ENCODE results near the gene CHML.

DNA sequence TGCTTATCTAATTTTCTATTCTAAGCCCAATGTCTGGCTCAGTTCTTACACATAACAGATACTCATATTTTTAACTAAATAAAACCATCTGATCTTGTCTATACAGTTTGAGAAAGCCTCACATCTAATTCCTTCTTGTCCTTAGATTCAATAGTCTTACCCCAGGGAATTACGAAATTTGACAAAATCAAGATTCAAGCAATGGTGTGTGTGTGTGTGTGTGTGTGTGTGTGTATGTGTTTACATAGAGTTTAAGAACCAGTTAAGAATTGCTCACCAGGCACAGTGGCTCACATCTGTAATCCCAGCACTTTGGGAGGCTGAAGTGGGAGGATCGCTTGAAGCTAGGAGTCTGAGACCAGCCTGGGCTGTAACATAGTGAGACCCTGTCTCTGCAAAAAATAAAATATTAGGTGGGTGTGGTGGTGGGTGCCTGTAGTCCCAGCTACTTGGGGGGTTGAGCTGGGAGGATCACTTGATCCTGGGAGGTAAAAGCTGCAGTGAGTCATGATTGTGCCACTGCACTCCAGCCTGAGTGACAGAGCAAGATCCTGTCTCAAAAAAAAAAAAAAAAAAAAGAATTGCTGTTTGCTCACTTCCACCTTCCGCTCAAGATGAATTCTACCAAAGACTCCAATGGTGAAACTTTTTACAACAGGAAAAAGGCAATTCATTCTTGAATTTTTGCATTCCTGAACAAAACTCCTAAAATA, 18.1 kb upstream of the CHML start:
- TF ChIP-seq, protein P1, sequence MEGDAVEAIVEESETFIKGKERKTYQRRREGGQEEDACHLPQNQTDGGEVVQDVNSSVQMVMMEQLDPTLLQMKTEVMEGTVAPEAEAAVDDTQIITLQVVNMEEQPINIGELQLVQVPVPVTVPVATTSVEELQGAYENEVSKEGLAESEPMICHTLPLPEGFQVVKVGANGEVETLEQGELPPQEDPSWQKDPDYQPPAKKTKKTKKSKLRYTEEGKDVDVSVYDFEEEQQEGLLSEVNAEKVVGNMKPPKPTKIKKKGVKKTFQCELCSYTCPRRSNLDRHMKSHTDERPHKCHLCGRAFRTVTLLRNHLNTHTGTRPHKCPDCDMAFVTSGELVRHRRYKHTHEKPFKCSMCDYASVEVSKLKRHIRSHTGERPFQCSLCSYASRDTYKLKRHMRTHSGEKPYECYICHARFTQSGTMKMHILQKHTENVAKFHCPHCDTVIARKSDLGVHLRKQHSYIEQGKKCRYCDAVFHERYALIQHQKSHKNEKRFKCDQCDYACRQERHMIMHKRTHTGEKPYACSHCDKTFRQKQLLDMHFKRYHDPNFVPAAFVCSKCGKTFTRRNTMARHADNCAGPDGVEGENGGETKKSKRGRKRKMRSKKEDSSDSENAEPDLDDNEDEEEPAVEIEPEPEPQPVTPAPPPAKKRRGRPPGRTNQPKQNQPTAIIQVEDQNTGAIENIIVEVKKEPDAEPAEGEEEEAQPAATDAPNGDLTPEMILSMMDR (IDR thresholded peaks at IDR 0.05): no peak
- TF ChIP-seq POLR2A (IDR thresholded peaks at IDR 0.05) (no peak), EP300 (IDR thresholded peaks at IDR 0.05) (no peak)

Data from tibial nerve (tissue), 4 donors.